ENCODE data around the gene RBM46.
A peak's percentile ranks its signal among the peaks of the same experiment; 100 is the strongest.

RBM46 gene

GRCh38 chr4:154781126-154781982, at the start of gene RBM46:
Gene RBM46 (plus strand): TSS chr4:154781272. CDS start chr4:154796753, 15,481 bp downstream.
- DNase-seq, result no peak

GRCh38 chr4:154731756-154732155, 49.3 kb upstream of the RBM46 start:
- DNase-seq, result no peak

- no peak for DNase-seq
These were observed 48.4 kb upstream of the RBM46 start for GRCh38 chr4:154732669-154733068.

- DNase-seq, result no peak
These were observed 44.3 kb upstream of the RBM46 start for GRCh38 chr4:154736770-154737169.

- no peak for DNase-seq
These were observed 42.6 kb upstream of the RBM46 start for GRCh38 chr4:154738426-154738825.

GRCh38 chr4:154739111-154739510, 42.0 kb upstream of the RBM46 start:
- no peak for DNase-seq

- no peak for DNase-seq
These were observed 40.6 kb upstream of the RBM46 start for GRCh38 chr4:154740462-154740861.

GRCh38 chr4:154741131-154741665, 39.9 kb upstream of the RBM46 start:
- no peak for DNase-seq

GRCh38 chr4:154741922-154742850, 38.9 kb upstream of the RBM46 start:
- peak in 1 of 2 experiments; percentile 12 for DNase-seq

- peak; percentile 74 to 94 for DNase-seq
These were observed 37.3 kb upstream of the RBM46 start, which contains the start of gene LRAT for GRCh38 chr4:154743683-154744340. Gene LRAT (plus strand): TSS chr4:154744000. CDS start chr4:154744327, 327 bp downstream.

GRCh38 chr4:154744341-154744926, 36.6 kb upstream of the RBM46 start:
- peak in 1 of 2 experiments; percentile 64 for DNase-seq

- no peak for DNase-seq
These were observed 23.4 kb upstream of the RBM46 start for GRCh38 chr4:154757713-154758112.

- no peak for DNase-seq
These were observed 20.2 kb upstream of the RBM46 start for GRCh38 chr4:154760895-154761294.

- DNase-seq, result no peak
These were observed 2.8 kb upstream of the RBM46 start for GRCh38 chr4:154778264-154778663.

GRCh38 chr4:154779362-154779947, 1.6 kb upstream of the RBM46 start:
- DNase-seq, result peak in 1 of 2 experiments; percentile 46

- no peak for DNase-seq
These were observed 866 bp downstream of the RBM46 start for GRCh38 chr4:154781983-154782293.

- DNase-seq, result peak; percentile 8 to 52
These were observed 26.1 kb downstream of the RBM46 start for GRCh38 chr4:154807042-154807630.

GRCh38 chr4:154818230-154818629, 37.2 kb downstream of the RBM46 start:
- no peak for DNase-seq

- no peak for DNase-seq
These were observed 41.7 kb downstream of the RBM46 start for GRCh38 chr4:154822775-154823174.

- no peak for DNase-seq
These were observed 55.0 kb downstream of the RBM46 start for GRCh38 chr4:154836030-154836429.

GRCh38 chr4:154836513-154836912, 55.4 kb downstream of the RBM46 start:
- no peak for DNase-seq

- no peak for DNase-seq
These were observed 57.1 kb downstream of the RBM46 start for GRCh38 chr4:154838155-154838554.

All from NCI-H526 (cell line).